Measurements from ENCODE around the gene LAMC3.

The LAMC3 gene

DNA sequence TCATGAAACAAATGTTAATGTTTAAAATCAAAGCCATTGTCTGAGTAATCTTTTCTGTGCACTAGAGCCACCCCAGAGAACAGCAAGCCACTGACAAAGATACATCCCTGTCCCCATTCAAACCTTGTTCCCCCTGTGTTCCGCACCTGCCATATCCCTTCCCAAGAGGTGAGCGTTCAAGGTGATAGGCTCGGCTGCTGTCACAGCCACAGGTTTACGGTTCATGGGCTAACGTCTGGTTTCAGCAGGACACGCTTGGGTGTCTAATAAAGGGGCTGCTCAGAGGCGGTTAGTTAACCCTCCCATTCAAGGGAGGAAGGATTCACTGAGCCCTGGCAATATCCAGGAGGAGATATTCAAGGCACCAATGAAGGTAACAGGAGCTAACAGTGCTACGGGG, 24.5 kb upstream of the LAMC3 start:
- Mint-ChIP-seq H3K27me3 (peaks cover 4 to 11% of the 10 kb centered on the region in 2 donors), H3K4me3 (no peak overlapping the region), H3K36me3 (no peaks in the 10 kb centered on the region), H3K27ac (no peak overlapping the region), H3K9me3 (peaks cover 3 to 6% of the 10 kb centered on the region in 2 donors), H3K4me1 (no peaks in the 10 kb centered on the region)
- ATAC-seq (replicated peaks): no peak
- DNase-seq: no peak

DNA sequence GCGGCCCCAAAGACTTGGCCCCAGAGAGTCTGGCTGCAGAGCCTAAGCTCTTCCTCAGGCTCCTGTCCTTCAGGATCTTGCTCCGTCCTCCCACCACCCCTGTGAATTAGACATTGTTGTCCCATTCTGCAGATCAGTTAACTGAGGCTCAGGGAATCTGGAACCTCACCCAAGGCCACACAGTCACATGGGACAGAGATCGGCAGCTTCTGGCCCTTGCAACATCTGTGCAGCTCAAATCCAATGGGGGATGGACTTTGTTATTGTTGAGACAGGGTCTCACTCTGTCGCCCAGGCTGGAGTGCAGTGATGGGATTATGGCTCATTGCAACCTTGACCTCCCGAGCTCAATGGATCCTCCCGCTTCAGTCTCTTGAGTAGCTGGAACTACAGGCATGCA, 23.9 kb upstream of the LAMC3 start:
- no peak for ATAC-seq (replicated peaks)

DNA sequence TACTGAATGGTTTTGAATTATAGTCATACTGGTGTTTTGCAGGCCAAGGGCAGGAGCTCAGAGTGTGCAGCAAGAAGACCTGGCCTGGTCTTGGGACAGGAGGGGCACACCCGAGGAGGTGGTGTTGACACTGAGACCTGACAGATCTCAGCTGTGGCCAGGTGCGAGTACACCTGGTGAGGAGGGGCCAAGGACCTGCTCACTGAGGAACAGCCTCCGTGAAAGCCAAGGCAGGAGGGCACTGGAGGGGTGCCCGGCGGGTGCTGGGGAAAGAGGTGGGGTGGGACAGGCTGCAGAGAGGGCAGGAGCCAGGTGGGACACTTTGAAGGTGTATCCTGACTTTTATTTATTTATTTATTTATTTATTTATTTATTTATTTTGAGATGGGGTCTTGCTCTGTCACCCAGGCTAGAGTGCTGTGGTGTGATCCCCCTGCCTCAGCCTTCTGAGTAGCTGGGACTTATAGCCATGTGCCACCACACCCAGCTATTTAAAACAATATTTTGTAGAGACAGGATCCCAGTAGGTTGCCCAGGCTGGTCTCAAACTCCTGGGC, 23.3 kb upstream of the LAMC3 start:
- Mint-ChIP-seq H3K27ac (no peak overlapping the region), H3K4me1 (no peaks in the 10 kb centered on the region), H3K27me3 (peaks cover 0 to 4% of the 10 kb centered on the region in 2 donors), H3K4me3 (no peak overlapping the region), H3K36me3 (no peaks in the 10 kb centered on the region), H3K9me3 (peaks cover 3 to 6% of the 10 kb centered on the region in 2 donors)
- no peak for ATAC-seq (replicated peaks)
- DNase-seq: no peak

More for the DNA sequence above, 23.9 kb upstream of the LAMC3 start:
- no peak overlapping the region for H3K27ac Mint-ChIP-seq
- no peak overlapping the region for H3K4me3 Mint-ChIP-seq
- no peaks in the 10 kb centered on the region for H3K4me1 Mint-ChIP-seq
- H3K36me3 Mint-ChIP-seq: no peaks in the 10 kb centered on the region
- H3K27me3 Mint-ChIP-seq: peaks cover 4 to 10% of the 10 kb centered on the region in 2 donors
- H3K9me3 Mint-ChIP-seq: peaks cover 3 to 6% of the 10 kb centered on the region in 2 donors
- no peak for DNase-seq

DNA sequence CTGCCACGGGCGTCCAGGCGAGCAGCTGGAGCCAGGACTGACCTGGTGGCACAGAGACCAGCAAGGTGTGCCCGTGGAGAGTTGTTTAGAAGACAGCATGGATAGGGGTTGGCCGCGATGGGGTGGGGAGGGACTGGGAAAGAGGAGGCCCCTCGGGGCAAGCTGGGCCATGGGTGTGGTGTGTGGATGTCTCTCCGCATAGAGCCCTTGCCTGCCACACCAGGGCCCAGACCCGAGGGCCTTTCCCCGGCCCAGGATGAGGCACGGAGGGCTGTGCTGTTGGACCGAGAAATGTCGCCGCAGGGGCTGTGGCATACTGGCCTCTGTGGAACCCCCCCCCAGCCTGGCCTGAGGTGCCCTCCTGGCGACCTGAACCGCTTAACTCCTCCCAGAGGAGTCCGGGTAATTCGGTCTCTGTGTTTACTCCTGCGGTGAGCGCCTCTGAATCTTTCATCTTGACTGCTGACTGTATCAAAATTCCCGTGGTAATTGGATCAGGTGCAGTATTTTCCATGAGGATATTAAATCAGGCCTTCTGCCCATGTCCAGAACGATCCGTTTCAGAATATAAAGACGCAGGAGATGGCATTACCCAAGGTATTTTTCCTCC, 22.5 kb upstream of the LAMC3 start:
- no peaks in the 10 kb centered on the region for H3K36me3 Mint-ChIP-seq
- no peak overlapping the region for H3K4me3 Mint-ChIP-seq
- H3K27me3 Mint-ChIP-seq: no peaks in the 10 kb centered on the region
- H3K4me1 Mint-ChIP-seq: no peaks in the 10 kb centered on the region
- DNase-seq (no peak), ATAC-seq (replicated peaks) (no peak)
- H3K9me3 Mint-ChIP-seq: peaks cover 3 to 6% of the 10 kb centered on the region in 2 donors
- H3K27ac Mint-ChIP-seq: no peak overlapping the region

DNA sequence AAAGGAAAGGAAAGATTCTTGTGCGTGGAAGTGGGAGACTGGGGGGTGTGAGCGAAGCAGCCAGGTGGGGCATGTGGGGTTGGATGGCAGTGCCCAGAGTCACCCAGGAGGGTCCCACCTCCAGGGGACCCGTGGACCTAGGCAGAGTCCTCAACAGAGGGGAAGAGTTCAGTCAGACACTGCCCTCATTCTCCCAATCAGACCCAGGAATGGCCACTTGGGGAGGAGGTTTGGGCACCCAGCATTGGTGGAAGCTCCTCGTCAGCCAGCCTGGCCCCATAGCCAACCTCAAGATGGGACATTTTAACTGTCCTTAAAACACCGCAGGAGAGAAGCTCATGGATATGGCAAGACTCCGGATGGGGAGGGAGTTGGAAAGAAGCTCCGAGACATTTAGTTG, 21.9 kb upstream of the LAMC3 start:
- H3K9me3 Mint-ChIP-seq: peaks cover 3 to 6% of the 10 kb centered on the region in 2 donors
- H3K27ac Mint-ChIP-seq: no peak overlapping the region
- H3K27me3 Mint-ChIP-seq: peaks cover 0 to 4% of the 10 kb centered on the region in 2 donors
- ATAC-seq (replicated peaks) (no peak), DNase-seq (no peak)
- no peaks in the 10 kb centered on the region for H3K36me3 Mint-ChIP-seq
- no peaks in the 10 kb centered on the region for H3K4me1 Mint-ChIP-seq
- no peak overlapping the region for H3K4me3 Mint-ChIP-seq

DNA sequence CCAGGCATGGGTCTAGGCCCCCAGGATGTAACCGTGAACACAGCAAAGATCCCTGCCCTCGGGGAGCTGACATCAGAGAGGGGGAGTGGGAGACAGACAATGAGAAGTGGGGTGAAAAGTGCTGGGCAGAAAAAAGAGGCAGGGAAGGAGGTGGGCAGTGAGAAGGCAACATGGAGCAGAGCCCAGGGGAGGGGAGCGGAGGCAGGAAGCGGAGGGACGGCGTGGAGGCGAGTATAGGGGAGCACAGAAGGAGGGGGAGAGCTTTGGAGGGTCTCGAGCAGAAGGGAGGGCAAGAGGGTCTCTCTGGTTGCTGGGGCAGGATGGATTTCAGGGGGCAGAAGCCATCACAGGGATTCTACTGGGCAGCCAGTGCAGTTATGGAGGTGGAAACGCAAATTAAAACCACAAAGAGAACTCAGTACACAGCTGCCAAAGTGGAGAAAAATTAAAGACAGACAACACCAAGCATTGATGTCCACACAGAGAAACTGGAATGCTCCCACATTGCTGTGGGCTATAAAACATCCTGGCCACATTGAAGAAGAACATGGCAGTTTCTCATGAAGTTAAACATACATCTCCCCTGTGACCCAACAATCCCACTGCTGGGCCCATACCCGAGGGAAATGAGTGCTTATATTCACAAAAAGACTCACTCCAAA, 21.1 kb upstream of the LAMC3 start:
- Mint-ChIP-seq H3K4me3 (no peak overlapping the region), H3K27ac (no peak overlapping the region), H3K9me3 (peaks cover 3 to 6% of the 10 kb centered on the region in 2 donors), H3K4me1 (no peaks in the 10 kb centered on the region), H3K27me3 (peaks cover 0 to 8% of the 10 kb centered on the region in 2 donors), H3K36me3 (no peaks in the 10 kb centered on the region)
- ATAC-seq (replicated peaks) (no peak), DNase-seq (no peak)

DNA sequence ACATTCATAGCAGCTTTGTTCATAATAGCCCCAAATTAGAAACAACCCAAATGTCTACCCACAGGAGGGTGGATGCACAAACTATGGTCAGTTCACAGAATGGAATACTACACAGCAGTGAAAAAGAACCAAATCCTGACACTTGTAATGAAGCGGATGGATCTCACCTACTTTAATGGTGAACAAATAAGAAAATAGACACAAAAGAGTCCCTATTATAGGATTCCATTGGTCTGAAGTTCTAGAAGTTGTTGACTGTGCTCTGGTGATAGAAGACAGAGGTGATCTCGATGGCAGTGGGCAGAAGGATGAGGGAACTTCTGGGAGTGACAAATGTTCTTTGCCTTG, 20.6 kb upstream of the LAMC3 start:
- no peaks in the 10 kb centered on the region for H3K4me1 Mint-ChIP-seq

DNA sequence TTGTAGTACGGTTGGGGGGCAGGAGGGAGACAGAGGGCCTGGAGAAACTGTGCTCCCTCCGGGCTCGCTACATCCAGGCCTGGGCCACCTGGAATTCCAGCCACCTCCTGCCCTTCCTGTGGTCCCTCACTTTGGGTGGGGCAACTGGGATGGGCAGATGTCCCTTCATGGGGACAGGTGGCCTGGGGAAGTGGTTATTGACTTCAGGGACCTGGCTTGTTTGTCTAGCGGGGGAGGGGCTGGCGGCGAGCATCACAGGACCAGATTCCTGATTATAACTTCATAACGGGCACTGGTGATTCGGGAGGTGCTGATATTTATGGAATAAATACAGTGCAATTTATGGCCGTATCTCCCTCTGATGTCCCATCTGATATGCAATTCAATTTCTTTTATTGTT, 20.1 kb upstream of the LAMC3 start:
- H3K27ac Mint-ChIP-seq: no peak overlapping the region
- peaks cover under 1 to 8% of the 10 kb centered on the region in 2 donors for H3K27me3 Mint-ChIP-seq
- no peak for ATAC-seq (replicated peaks)
- H3K9me3 Mint-ChIP-seq: peaks cover 3 to 6% of the 10 kb centered on the region in 2 donors
- H3K36me3 Mint-ChIP-seq: no peaks in the 10 kb centered on the region
- H3K4me1 Mint-ChIP-seq: no peaks in the 10 kb centered on the region
- no peak overlapping the region for H3K4me3 Mint-ChIP-seq
- no peak for DNase-seq

More for the DNA sequence above, 20.6 kb upstream of the LAMC3 start:
- Mint-ChIP-seq H3K4me3 (no peak overlapping the region), H3K27ac (no peak overlapping the region), H3K27me3 (peaks cover 0 to 8% of the 10 kb centered on the region in 2 donors), H3K9me3 (peaks cover 3 to 6% of the 10 kb centered on the region in 2 donors), H3K36me3 (no peaks in the 10 kb centered on the region)
- DNase-seq: no peak
- no peak for ATAC-seq (replicated peaks)

DNA sequence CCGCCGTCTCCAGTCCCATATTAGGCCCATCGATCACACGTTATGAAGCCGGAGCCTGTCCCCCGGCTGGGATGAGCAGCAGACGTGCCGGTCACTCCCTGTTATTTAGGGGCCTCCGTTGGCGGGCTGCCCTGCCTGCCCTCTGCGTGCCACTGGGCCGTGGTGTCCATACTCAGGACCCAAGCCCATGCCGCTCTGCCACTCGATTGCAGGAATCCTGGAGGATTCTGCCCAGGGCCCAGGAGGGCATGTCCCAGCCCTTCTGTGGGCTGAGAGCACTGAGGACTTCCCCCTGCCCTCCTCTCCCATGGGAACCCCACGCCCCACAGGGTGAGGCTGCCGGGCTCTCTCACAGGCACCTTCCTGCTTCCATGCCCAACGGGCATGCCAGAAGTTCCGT, 19.6 kb upstream of the LAMC3 start:
- DNase-seq (no peak), ATAC-seq (replicated peaks) (no peak)
- Mint-ChIP-seq H3K27ac (no peak overlapping the region), H3K36me3 (no peaks in the 10 kb centered on the region), H3K4me1 (no peaks in the 10 kb centered on the region), H3K27me3 (peaks cover 5 to 12% of the 10 kb centered on the region in 2 donors), H3K9me3 (peaks cover 3 to 6% of the 10 kb centered on the region in 2 donors), H3K4me3 (no peak overlapping the region)

DNA sequence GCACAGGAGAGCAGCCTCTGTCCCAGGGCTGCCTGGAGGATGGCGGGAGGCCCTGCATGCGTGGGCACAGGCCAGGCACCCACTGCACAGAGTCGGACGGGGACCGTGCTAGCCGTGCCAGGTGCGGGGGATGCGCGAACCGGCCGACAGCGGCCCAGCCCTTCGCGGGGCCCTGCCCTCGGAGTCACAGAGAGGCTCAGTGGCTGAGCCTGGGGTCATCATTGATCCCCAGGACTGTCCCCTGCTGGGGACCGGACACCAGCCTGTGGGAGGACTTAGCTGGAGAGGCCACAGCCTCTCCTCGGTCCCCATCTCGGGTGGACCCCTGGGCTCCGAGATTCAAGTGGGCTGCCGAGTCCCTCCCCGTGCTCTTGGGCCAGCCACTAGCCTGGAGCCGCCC, 19.1 kb upstream of the LAMC3 start:
- DNase-seq: no peak
- H3K4me1 Mint-ChIP-seq: no peaks in the 10 kb centered on the region
- H3K9me3 Mint-ChIP-seq: peaks cover 3 to 6% of the 10 kb centered on the region in 2 donors
- no peak for ATAC-seq (replicated peaks)
- H3K27me3 Mint-ChIP-seq: peaks cover 6 to 12% of the 10 kb centered on the region in 2 donors
- H3K27ac Mint-ChIP-seq: no peak overlapping the region
- H3K36me3 Mint-ChIP-seq: no peaks in the 10 kb centered on the region
- H3K4me3 Mint-ChIP-seq: no peak overlapping the region

DNA sequence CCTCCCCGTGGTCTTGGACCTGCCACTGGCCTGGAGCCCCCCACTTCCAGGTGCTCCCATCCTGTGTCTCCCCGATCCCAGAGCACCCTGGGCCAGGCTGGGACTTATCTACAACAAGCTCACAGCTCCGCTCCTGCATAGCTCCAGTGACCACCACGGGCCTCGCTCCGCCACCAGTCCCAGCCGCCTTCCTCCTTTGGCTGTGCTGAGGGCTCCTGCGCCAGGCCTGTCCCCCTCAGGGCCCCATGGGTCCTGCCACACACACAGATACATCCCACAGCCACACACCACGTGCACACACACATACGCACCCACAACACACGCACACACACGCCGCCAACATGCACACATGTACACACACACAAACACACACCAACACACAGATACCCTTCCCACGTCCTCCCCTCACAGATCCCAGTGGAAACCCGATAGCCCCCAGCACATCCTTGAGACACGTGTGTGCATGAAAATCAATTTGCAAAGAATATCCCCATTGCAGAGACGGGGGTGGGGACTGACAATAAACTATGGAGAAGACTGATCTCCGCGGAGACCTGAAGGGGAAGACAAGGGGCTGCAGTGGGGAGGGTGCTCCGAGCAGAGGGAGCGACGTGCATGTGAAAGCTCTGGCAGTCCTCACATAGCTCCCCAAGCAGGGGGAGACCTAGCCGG, 18.5 kb upstream of the LAMC3 start:
- H3K9me3 Mint-ChIP-seq: peaks cover 3 to 6% of the 10 kb centered on the region in 2 donors
- H3K4me3 Mint-ChIP-seq: no peak overlapping the region
- no peak overlapping the region for H3K27ac Mint-ChIP-seq
- H3K36me3 Mint-ChIP-seq: no peaks in the 10 kb centered on the region
- DNase-seq (no peak), ATAC-seq (replicated peaks) (no peak)
- H3K4me1 Mint-ChIP-seq: no peaks in the 10 kb centered on the region
- H3K27me3 Mint-ChIP-seq: peaks cover 6 to 12% of the 10 kb centered on the region in 2 donors

DNA sequence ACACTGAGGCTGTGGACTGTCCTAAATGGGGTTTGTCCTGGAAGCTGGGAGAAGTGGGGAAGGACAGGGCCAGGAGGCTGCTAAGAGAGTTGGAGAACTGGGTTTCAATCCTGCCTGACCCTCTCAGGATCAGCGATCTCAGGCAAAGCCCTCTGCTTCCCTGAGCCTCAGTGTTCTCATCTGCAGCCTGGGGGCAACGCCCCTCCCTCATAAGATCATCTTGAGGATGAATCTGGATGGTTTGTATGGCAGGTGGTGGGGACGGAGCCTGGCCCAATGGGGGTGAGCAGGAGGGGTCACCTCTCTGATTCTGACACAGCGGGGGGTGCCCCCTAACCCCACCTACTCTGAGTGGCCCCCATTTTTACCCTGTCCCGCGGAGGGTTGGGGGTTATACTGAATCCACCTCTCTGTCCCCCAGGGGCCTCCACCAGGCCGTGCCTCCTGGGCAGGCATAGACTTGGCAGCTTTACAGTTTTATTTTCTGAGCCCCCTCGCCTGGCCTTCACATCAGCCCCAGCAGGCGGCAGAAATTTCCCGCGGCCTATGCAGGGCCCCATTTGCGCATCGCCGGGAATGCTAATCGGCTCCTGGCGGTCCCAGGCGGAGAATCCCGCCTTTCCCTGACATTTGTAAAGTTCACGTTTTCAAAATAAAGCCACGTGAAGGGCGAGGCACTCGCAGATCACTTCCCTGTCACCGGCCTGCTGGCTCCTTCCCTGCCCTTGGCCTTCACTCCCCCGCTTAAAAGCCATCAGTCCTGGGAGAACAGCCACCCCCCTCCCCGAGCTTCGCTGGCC, 17.8 kb upstream of the LAMC3 start:
- no peaks in the 10 kb centered on the region for H3K36me3 Mint-ChIP-seq
- H3K4me1 Mint-ChIP-seq: no peaks in the 10 kb centered on the region
- DNase-seq (no peak), ATAC-seq (replicated peaks) (no peak)
- H3K4me3 Mint-ChIP-seq: no peak overlapping the region
- H3K27ac Mint-ChIP-seq: no peak overlapping the region
- H3K27me3 Mint-ChIP-seq: peaks cover 6 to 12% of the 10 kb centered on the region in 2 donors
- H3K9me3 Mint-ChIP-seq: peaks cover 3 to 6% of the 10 kb centered on the region in 2 donors

DNA sequence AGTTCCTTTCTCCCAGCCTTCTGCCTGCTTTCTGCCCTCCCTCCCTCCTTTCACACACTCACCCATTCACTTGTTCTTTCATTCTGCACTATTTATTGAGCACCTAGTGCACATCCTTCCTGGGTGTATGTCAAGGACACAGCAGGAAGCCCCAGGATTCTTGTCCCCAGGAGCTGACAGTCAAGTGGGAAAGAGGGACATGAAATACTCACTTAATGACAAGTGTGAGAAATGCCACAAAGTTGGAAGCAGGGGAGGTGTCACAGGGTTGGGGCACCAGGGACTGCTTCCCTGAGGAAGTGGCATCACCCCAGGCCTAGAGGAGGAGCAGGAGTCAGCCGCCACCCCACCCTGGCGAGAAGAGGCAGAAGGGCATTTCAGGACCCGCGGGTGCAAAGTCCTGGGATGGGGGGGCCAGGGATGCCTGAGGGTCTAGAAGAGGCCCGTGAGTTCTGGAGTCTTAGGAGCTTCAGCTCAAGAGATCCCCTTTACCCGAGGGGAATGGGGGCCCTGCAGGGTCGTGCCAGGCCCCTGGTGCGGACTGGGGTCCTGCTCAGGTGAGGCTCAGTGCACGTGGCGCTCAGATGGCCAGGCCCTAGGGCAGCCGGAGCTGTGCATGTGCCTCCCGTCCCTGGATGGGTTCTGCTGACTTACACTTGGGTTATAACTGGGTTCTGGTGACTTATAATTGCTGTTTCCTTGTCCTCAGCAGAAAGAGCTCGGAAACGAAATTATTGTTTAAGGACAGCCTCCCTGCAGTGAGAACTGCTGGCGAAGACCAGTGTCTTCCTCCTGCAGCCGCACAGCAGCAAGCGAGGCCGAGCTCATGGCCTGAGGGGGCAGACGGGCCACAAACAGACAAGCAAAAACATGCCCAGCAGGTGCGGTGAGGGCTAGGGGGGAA, 16.9 kb upstream of the LAMC3 start:
- Mint-ChIP-seq H3K4me3 (no peak overlapping the region), H3K4me1 (no peaks in the 10 kb centered on the region)
- no peak for ATAC-seq (replicated peaks)

More for the DNA sequence above, 16.9 kb upstream of the LAMC3 start:
- H3K36me3 Mint-ChIP-seq: no peaks in the 10 kb centered on the region
- DNase-seq: no peak
- H3K27ac Mint-ChIP-seq: no peak overlapping the region
- peaks cover 3 to 6% of the 10 kb centered on the region in 2 donors for H3K9me3 Mint-ChIP-seq
- H3K27me3 Mint-ChIP-seq: peaks cover 6 to 12% of the 10 kb centered on the region in 2 donors
